HAP-1 (cell line): Measurements from ENCODE around the gene NDOR1.

ENCODE experiments used
- DNase-seq, 2 experiments: peaks; one replicate each; pipeline ENCODE4 v3.0.0-alpha.2; 2016 to 2020; ENCODE audit warnings: low spot score in 2 of 2
- H3K27me3 ChIP-seq: fragments of 250-450 bp; sonication (Bioruptor Pico); 2 replicates; pipeline ENCODE4 v1.5.1; 2020; ENCODE audit warnings: low read depth, mild to moderate bottlenecking, moderate library complexity
- H3K36me3 ChIP-seq: fragments of 250-450 bp; sonication (Bioruptor Pico); replicated peaks from 2 replicates; pipeline ENCODE4 v1.5.1; 2020; ENCODE audit warnings: mild to moderate bottlenecking
- H3K4me1 ChIP-seq: fragments of 250-450 bp; sonication (Bioruptor Pico); 2 replicates; pipeline ENCODE4 v1.5.1; 2020; ENCODE audit warnings: mild to moderate bottlenecking
- H3K4me3 ChIP-seq: fragments of 250-450 bp; sonication (Bioruptor Pico); 2 replicates; pipeline ENCODE4 v1.5.1; 2020; ENCODE audit warnings: mild to moderate bottlenecking, moderate library complexity
- H3K9me3 ChIP-seq: fragments of 250-450 bp; sonication (Bioruptor Pico); 2 replicates; pipeline ENCODE4 v1.5.1; 2020; ENCODE audit warnings: mild to moderate bottlenecking, moderate library complexity
- in situ Hi-C: fragments of 300-500 bp; cut with MboI; formaldehyde crosslinking; loops from 3 replicates; pipeline ENCODE4 v1.14.3; 2020; ENCODE audit warnings: low sequenced_read_pairs, inconsistent platforms, mixed read lengths

Gene NDOR1

GRCh38 chr9:137228506-137228967 is 23.0 kb downstream of the NDOR1 start:
- in situ Hi-C loops: loop anchor here (5.0 to 25.0 kb wide), 2 partner anchors 106 to 441 kb away; partner anchors contain the start of genes CCDC183 and TMEM141
- Histone ChIP-seq H3K4me1 (peaks cover 5% of the 10 kb centered on the region; the same call in 1 of the 2 replicates), H3K27me3 (no peaks in the 10 kb centered on the region), H3K9me3 (no peaks in the 10 kb centered on the region), H3K4me3 (no peak overlapping the region), H3K36me3 (no peaks in the 10 kb centered on the region)
- DNase-seq: no peak

GRCh38 chr9:137228968-137229896 is 23.7 kb downstream of the NDOR1 start:
- Histone ChIP-seq H3K36me3 (no peaks in the 10 kb centered on the region), H3K27me3 (no peaks in the 10 kb centered on the region), H3K4me1 (no peaks in the 10 kb centered on the region; the same call in 1 of the 2 replicates), H3K4me3 (no peak overlapping the region), H3K9me3 (no peaks in the 10 kb centered on the region)
- DNase-seq: no peak
- in situ Hi-C loops: loop anchor here (5.0 to 25.0 kb wide), 2 partner anchors 107 to 442 kb away; partner anchors contain the start of genes CCDC183 and TMEM141

GRCh38 chr9:137229903-137230704 is 24.6 kb downstream of the NDOR1 start:
- H3K36me3 ChIP-seq: no peaks in the 10 kb centered on the region
- H3K27me3 ChIP-seq: no peaks in the 10 kb centered on the region
- in situ Hi-C loops: loop anchor here (5.0 to 25.0 kb wide), 2 partner anchors 108 to 443 kb away; partner anchors contain the start of genes CCDC183 and TMEM141
- no peak for DNase-seq
- H3K9me3 ChIP-seq: no peaks in the 10 kb centered on the region
- H3K4me1 ChIP-seq: no peaks in the 10 kb centered on the region
- no peak overlapping the region for H3K4me3 ChIP-seq

GRCh38 chr9:137230705-137231371 is 25.3 kb downstream of the NDOR1 start, which contains the start of gene SLC34A3:
SLC34A3 (plus strand) TSS chr9:137230901; CDS start chr9:137231703, 802 bp downstream.
- Histone ChIP-seq H3K4me1 (no peaks in the 10 kb centered on the region), H3K9me3 (no peaks in the 10 kb centered on the region), H3K36me3 (no peaks in the 10 kb centered on the region), H3K4me3 (no peak within 1 kb of the TSS), H3K27me3 (no peaks in the 10 kb centered on the region)
- DNase-seq: no peak
- in situ Hi-C loops: loop anchor here (25.0 kb wide), 1 partner anchor 444 kb away; the partner anchor contains the start of genes CCDC183 and TMEM141

GRCh38 chr9:137231372-137232039 is 26.0 kb downstream of the NDOR1 start:
- DNase-seq: no peak
- Histone ChIP-seq H3K27me3 (no peaks in the 10 kb centered on the region), H3K4me3 (no peak overlapping the region), H3K4me1 (no peaks in the 10 kb centered on the region; the same call in 1 of the 2 replicates), H3K36me3 (no peaks in the 10 kb centered on the region), H3K9me3 (no peaks in the 10 kb centered on the region)
- in situ Hi-C loops: loop anchor here (25.0 kb wide), 1 partner anchor 444 kb away; the partner anchor contains the start of genes CCDC183 and TMEM141

- Histone ChIP-seq H3K4me1 (peaks cover 5% of the 10 kb centered on the region), H3K27me3 (no peaks in the 10 kb centered on the region), H3K4me3 (no peak overlapping the region), H3K9me3 (no peaks in the 10 kb centered on the region), H3K36me3 (no peaks in the 10 kb centered on the region)
- in situ Hi-C loops: loop anchor here (25.0 kb wide), 1 partner anchor 445 kb away; the partner anchor contains the start of genes CCDC183 and TMEM141
- no peak for DNase-seq
Measured at GRCh38 chr9:137232101-137232500, 26.6 kb downstream of the NDOR1 start.

GRCh38 chr9:137232510-137232909 is 27.0 kb downstream of the NDOR1 start:
- H3K9me3 ChIP-seq: no peaks in the 10 kb centered on the region
- no peaks in the 10 kb centered on the region for H3K36me3 ChIP-seq
- no peaks in the 10 kb centered on the region for H3K27me3 ChIP-seq
- in situ Hi-C loops: loop anchor here (25.0 kb wide), 1 partner anchor 445 kb away; the partner anchor contains the start of genes CCDC183 and TMEM141
- peaks cover 5% of the 10 kb centered on the region for H3K4me1 ChIP-seq
- H3K4me3 ChIP-seq: no peak overlapping the region
- DNase-seq: no peak

GRCh38 chr9:137233143-137233980 is 27.9 kb downstream of the NDOR1 start:
- H3K27me3 ChIP-seq: no peaks in the 10 kb centered on the region
- no peak for DNase-seq
- H3K36me3 ChIP-seq: no peaks in the 10 kb centered on the region
- peaks cover 5% of the 10 kb centered on the region for H3K4me1 ChIP-seq
- H3K9me3 ChIP-seq: no peaks in the 10 kb centered on the region
- no peak overlapping the region for H3K4me3 ChIP-seq
- in situ Hi-C loops: loop anchor here (25.0 kb wide), 1 partner anchor 446 kb away; the partner anchor contains the start of genes CCDC183 and TMEM141

GRCh38 chr9:137234055-137234697 is 28.7 kb downstream of the NDOR1 start:
- Histone ChIP-seq H3K9me3 (no peaks in the 10 kb centered on the region), H3K4me1 (peaks cover 11% of the 10 kb centered on the region), H3K36me3 (peaks cover 4% of the 10 kb centered on the region; the same call in 1 of the 2 replicates), H3K4me3 (no peak overlapping the region), H3K27me3 (no peaks in the 10 kb centered on the region)
- DNase-seq: no peak
- in situ Hi-C loops: loop anchor here (25.0 kb wide), 1 partner anchor 447 kb away; the partner anchor contains the start of genes CCDC183 and TMEM141

GRCh38 chr9:137234758-137235423 is 29.4 kb downstream of the NDOR1 start:
- H3K27me3 ChIP-seq: no peaks in the 10 kb centered on the region
- no peak overlapping the region for H3K4me3 ChIP-seq
- no peak for DNase-seq
- in situ Hi-C loops: loop anchor here (25.0 kb wide), 1 partner anchor 448 kb away; the partner anchor contains the start of genes CCDC183 and TMEM141
- peaks cover 11% of the 10 kb centered on the region for H3K4me1 ChIP-seq
- H3K9me3 ChIP-seq: no peaks in the 10 kb centered on the region
- peaks cover 4% of the 10 kb centered on the region; the same call in 1 of the 2 replicates for H3K36me3 ChIP-seq
